ENCODE results near the gene EPC2. TPM values are rescaled to one million over a fixed set of nuclear protein-coding genes. Genes with fewer than 3 reads are reported as not detected.

The EPC2 gene
- total and polyA plus RNA-seq, 2 experiments from 2014 or later = 4.2 to 20.0 TPM

DNA sequence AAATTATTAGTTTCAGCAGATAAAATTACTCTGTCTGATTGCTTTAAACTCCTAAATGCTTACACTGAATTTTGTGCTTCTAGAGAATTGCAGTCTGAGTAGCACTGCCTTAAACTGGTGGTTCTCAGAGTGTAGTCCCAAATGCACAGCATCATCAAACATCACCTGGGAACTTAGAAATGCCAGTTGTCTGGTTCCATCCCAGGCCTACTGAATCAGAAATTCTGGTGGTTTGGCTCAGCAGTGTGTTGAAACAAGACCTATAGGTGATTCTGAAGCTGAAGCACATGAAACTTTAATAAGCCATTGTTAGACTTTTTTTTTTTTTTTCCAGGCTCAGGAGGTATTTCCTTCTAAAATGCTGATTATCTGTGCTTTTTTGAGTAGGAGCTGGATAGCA lies 22.0 kb downstream of the EPC2 start:
- no peaks in the 10 kb centered on the region for H3K9me3 ChIP-seq (ENCODE audit: low read depth)
- H3K27ac ChIP-seq = no peak overlapping the region
- peaks cover 6% of the 10 kb centered on the region; the same call in 1 of the 2 replicates for H3K4me1 ChIP-seq (ENCODE audit: insufficient read depth)
- no peaks in the 10 kb centered on the region for H3K27me3 ChIP-seq (replicated peaks; ENCODE audit: insufficient read depth)
- H3K36me3 ChIP-seq (ENCODE audit: low read depth) = no peaks in the 10 kb centered on the region
- H3K4me2 ChIP-seq (ENCODE audit: unreplicated experiment) = no peak overlapping the region
- no peak overlapping the region for H2AFZ ChIP-seq
- H3K9ac ChIP-seq = no peak overlapping the region
- 0 out of 2 replicates have a peak, but pooled peaks cover 11% of the 10 kb centered on the region for H3F3A ChIP-seq (ENCODE audit: insufficient read depth)
- H3K4me3 ChIP-seq = no peak overlapping the region
- peaks cover 100% of the 10 kb centered on the region for H3K79me2 ChIP-seq (ENCODE audit: insufficient read depth)
- no peaks in the 10 kb centered on the region for H3K9me2 ChIP-seq (ENCODE audit: insufficient read depth)
- DNase-seq = no peak
- H4K20me1 ChIP-seq (ENCODE audit: insufficient read depth) = peaks cover 31% of the 10 kb centered on the region
- in situ Hi-C loops (cut with MboI) = no loop called here
- no peak for TF ChIP-seq EZH2phosphoT487 (IDR thresholded peaks at IDR 0.05; ENCODE audit: insufficient read depth, low read depth)
- TF ChIP-seq EZH2 (IDR thresholded peaks at IDR 0.05; ENCODE audit: insufficient read depth, poor library complexity, severe bottlenecking) = no peak

- no peak overlapping the region for H3K27ac ChIP-seq
- H3K79me2 ChIP-seq (ENCODE audit: insufficient read depth) = peaks cover 100% of the 10 kb centered on the region
- peaks cover 38% of the 10 kb centered on the region for H4K20me1 ChIP-seq (ENCODE audit: insufficient read depth)
- in situ Hi-C loops (cut with MboI) = no loop called here
- no peaks in the 10 kb centered on the region for H3K9me2 ChIP-seq (ENCODE audit: insufficient read depth)
- no peak for TF ChIP-seq EZH2 (IDR thresholded peaks at IDR 0.05; ENCODE audit: insufficient read depth, poor library complexity, severe bottlenecking)
- TF ChIP-seq EZH2phosphoT487 (IDR thresholded peaks at IDR 0.05; ENCODE audit: insufficient read depth, low read depth) = no peak
- 86 to 87% methylated on average over 4 of the region's 4 CpGs for WGBS, 2 experiments (ENCODE audit: low coverage in 1 of 2, low lambda C conversion rate in 2 of 2, missing lambda C conversion rate in 2 of 2)
- no peak overlapping the region for H2AFZ ChIP-seq
- H3K4me2 ChIP-seq (ENCODE audit: unreplicated experiment) = no peak overlapping the region
- no peak overlapping the region for H3K4me3 ChIP-seq
- 0 out of 2 replicates have a peak, but pooled peaks cover 11% of the 10 kb centered on the region for H3F3A ChIP-seq (ENCODE audit: insufficient read depth)
- no peaks in the 10 kb centered on the region for H3K27me3 ChIP-seq (replicated peaks; ENCODE audit: insufficient read depth)
- no peaks in the 10 kb centered on the region for H3K9me3 ChIP-seq (ENCODE audit: low read depth)
- DNase-seq = no peak
- H3K9ac ChIP-seq = no peak overlapping the region
- no peaks in the 10 kb centered on the region for H3K36me3 ChIP-seq (ENCODE audit: low read depth)
- peaks cover 6% of the 10 kb centered on the region; the same call in 1 of the 2 replicates for H3K4me1 ChIP-seq (ENCODE audit: insufficient read depth)
These were observed 22.7 kb downstream of the EPC2 start for GRCh38 chr2:148667113-148667836.

DNA sequence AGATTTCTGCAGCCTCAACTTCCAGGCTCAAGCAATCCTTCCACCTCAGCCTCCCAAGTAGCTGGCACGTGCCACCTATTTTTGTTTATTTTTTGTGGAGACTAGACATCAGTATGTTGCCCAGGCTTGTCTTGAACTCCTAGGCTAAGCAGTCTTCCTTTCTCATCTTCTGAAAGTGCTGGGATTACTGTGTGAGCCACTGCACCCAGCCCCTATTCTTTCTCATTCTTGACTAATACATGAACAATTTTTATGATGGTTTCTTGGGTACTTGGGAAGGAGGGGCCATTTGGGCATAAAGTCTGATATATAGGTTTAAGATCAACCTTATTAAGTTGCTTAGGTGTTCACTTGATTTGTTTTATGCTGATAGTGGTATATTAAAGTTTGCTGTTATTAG lies 26.2 kb downstream of the EPC2 start:
- Histone ChIP-seq H3K9me3 (ENCODE audit: low read depth) (no peaks in the 10 kb centered on the region), H3K79me2 (ENCODE audit: insufficient read depth) (peaks cover 100% of the 10 kb centered on the region), H3K9me2 (ENCODE audit: insufficient read depth) (no peaks in the 10 kb centered on the region), H3K9ac (no peak overlapping the region), H4K20me1 (ENCODE audit: insufficient read depth) (peaks cover 52% of the 10 kb centered on the region), H3K4me1 (ENCODE audit: insufficient read depth) (peaks cover 19% of the 10 kb centered on the region), H3K4me2 (ENCODE audit: unreplicated experiment) (no peak overlapping the region), H3K4me3 (no peak overlapping the region), H3F3A (ENCODE audit: insufficient read depth) (0 out of 2 replicates have a peak, but pooled peaks cover 11% of the 10 kb centered on the region), H3K36me3 (ENCODE audit: low read depth) (no peaks in the 10 kb centered on the region), H2AFZ (no peak overlapping the region), H3K27me3 (replicated peaks; ENCODE audit: insufficient read depth) (no peaks in the 10 kb centered on the region), H3K27ac (no peak overlapping the region)
- in situ Hi-C loops (cut with MboI) = no loop called here
- peak; percentile 36 for DNase-seq
- WGBS, 2 experiments (ENCODE audit: low coverage in 1 of 2, low lambda C conversion rate in 2 of 2, missing lambda C conversion rate in 2 of 2) = 86 to 88% methylated on average over 1 of the region's 1 CpG
- TF ChIP-seq EZH2phosphoT487 (IDR thresholded peaks at IDR 0.05; ENCODE audit: insufficient read depth, low read depth) = no peak
- TF ChIP-seq EZH2 (IDR thresholded peaks at IDR 0.05; ENCODE audit: insufficient read depth, poor library complexity, severe bottlenecking) = no peak

GRCh38 chr2:148674063-148675020 lies 29.8 kb downstream of the EPC2 start:
- Histone ChIP-seq H3K4me2 (ENCODE audit: unreplicated experiment) (no peak overlapping the region), H3K27me3 (replicated peaks; ENCODE audit: insufficient read depth) (no peaks in the 10 kb centered on the region), H3K27ac (no peak overlapping the region), H3K4me3 (no peak overlapping the region), H3F3A (ENCODE audit: insufficient read depth) (no peaks in the 10 kb centered on the region), H3K79me2 (ENCODE audit: insufficient read depth) (peaks cover 100% of the 10 kb centered on the region), H3K9me3 (ENCODE audit: low read depth) (no peaks in the 10 kb centered on the region), H3K9me2 (ENCODE audit: insufficient read depth) (no peaks in the 10 kb centered on the region), H2AFZ (no peak overlapping the region), H3K36me3 (ENCODE audit: low read depth) (no peaks in the 10 kb centered on the region), H4K20me1 (ENCODE audit: insufficient read depth) (peaks cover 37% of the 10 kb centered on the region), H3K9ac (no peak overlapping the region), H3K4me1 (ENCODE audit: insufficient read depth) (peaks cover 21% of the 10 kb centered on the region)
- TF ChIP-seq EZH2 (IDR thresholded peaks at IDR 0.05; ENCODE audit: insufficient read depth, poor library complexity, severe bottlenecking) (no peak), EZH2phosphoT487 (IDR thresholded peaks at IDR 0.05; ENCODE audit: insufficient read depth, low read depth) (no peak)
- in situ Hi-C loops (cut with MboI) = no loop called here
- WGBS, 2 experiments (ENCODE audit: low coverage in 1 of 2, low lambda C conversion rate in 2 of 2, missing lambda C conversion rate in 2 of 2) = 66 to 68% methylated on average over 2 of the region's 2 CpGs
- peak; percentile 12 for DNase-seq

All from GM23248 (cell line).